ENCODE measurements around the gene ZNF230.

ZNF230 gene

GRCh38 chr19:44050740-44051649, 48.2 kb downstream of the ZNF230 start:
- peak; percentile 13 for DNase-seq

GRCh38 chr19:44051650-44052402, 49.1 kb downstream of the ZNF230 start, which contains the start of gene ZNF223:
Gene ZNF223 (plus strand): TSS chr19:44052036. CDS start chr19:44055177, 3,141 bp downstream.
- peak; percentile 82 for DNase-seq

GRCh38 chr19:44055870-44056269, 53.1 kb downstream of the ZNF230 start:
- no peak for DNase-seq

GRCh38 chr19:44059229-44059628, 56.5 kb downstream of the ZNF230 start:
- no peak for DNase-seq

- DNase-seq: no peak
These were observed 58.3 kb downstream of the ZNF230 start for GRCh38 chr19:44061038-44061437.

Measured in CD4-positive, alpha-beta T cell treated with Interleukin-4 for 4 hours (primary cell).